GM19351 (cell line): ENCODE measurements around the gene HOPX.
"Not testable (repeated sequence)": the region's sequence is repeated elsewhere in the genome, so short reads cannot be mapped to it uniquely, and the experiment has no call there.

Experiments used
- ATAC-seq: cut with Tn5 transposase; IDR thresholded peaks from one replicate; pipeline ENCODE4 v1.9.1; 2021; ENCODE audit warnings: mild to moderate bottlenecking, moderate library complexity; ENCODE audit not compliant: unreplicated experiment

HOPX gene

DNA sequence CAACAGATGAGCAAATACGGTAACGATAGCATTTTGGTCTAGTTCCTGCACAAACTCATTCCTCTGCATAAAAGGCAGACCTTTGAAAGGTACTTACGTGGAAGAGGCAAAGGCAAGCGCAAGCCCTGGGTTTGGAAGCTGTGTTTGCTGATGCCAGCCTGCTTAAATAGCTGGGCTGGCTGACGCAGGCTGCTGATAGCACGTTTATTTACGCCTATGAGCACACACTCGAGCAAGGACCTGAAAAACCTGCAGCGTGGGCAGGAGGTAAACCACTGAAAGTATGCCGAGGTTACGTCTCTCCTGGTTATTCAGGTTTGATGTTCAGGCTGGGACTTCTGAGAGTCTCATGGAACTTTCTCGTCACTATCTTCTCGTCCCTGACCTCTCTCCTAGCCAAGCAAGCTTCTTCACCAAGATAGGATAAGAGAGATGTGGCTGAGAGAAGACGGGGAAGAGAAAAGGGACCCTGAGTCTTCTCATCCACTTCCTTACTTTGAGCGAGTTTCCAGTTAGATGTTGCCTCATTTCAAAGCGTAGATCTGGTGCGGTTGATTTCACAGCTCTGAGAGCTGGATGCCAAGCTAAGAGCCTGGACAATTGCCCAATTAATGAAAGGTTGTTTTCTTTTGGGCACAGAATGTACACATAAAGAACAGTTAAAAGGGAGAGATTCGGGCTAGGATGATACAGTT is at the start of gene HOPX:
TSS of gene HOPX (minus strand) at position 139 of the 695 bp plus-strand sequence. CDS start 23,480 bp downstream, outside the sequence.
- ATAC-seq, result peak; percentile 94

DNA sequence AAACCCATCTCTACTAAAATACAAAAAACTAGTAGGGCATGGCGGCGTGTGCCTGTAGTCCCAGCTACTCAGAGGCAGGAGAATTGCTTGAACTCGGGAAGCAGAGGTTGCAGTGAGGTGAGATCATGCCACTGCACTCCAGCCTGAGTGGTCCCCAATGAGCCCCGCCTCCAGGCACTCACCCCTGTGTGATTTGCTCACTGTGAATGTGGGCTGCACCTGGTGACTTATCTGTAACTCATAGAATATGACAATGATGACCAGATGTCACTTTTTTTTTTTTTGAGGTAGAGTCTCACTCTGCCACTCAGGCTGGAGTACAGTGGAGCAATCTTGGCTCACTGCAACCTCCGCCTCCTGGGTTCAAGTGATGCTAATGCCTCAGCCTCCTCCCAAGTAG is 49.0 kb upstream of the HOPX start:
- no peak for ATAC-seq

- no peak for ATAC-seq
Measured at GRCh38 chr4:56728512-56728911, 47.4 kb upstream of the HOPX start.

DNA sequence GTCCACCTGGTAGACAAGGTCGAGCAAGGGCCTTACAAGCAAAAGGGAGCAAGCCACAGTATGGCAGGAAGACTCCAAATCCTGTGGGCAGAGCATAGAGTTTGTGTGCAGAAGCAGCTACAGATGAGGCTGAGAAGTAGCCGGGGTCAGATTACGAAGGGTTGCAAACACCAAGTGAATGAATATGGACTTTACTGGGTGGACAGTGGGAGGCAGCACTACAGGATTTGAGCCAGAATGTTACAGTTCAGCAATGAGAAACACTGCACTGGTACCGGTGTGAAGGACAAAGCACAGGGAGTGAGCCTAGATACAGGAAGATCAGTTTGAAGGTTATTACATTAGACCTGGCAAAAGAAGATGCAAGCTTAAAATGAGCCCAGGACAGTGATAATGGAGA is 46.1 kb upstream of the HOPX start:
- no peak for ATAC-seq

GRCh38 chr4:56726593-56726992 is 45.5 kb upstream of the HOPX start:
- not testable (repeated sequence) for ATAC-seq

- ATAC-seq, result peak; percentile 34
Measured at GRCh38 chr4:56723659-56724230, 42.6 kb upstream of the HOPX start.

- peak; percentile 79 for ATAC-seq
Measured at GRCh38 chr4:56723201-56723605, 42.1 kb upstream of the HOPX start.

DNA sequence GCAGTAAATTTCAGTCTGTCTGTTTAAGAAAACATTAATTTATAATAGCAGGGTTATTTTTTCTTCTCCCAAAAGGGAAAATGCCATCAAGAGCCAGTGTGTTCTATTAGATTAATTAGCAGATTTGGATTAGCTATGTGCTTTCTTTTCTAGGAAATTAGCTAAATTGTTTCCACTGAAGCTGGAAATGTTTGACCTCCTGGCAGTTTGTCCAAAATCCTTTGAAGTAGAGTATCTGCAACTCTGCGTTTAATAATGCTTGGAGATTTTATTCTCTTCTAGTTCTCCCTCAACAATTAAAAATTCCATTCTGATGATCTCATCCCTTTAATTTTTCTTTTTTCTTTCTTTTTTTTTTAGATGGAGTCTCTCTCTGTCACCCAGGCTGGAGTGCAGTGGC is 27.1 kb upstream of the HOPX start:
- no peak for ATAC-seq

GRCh38 chr4:56705966-56706365 is 24.9 kb upstream of the HOPX start:
- no peak for ATAC-seq

DNA sequence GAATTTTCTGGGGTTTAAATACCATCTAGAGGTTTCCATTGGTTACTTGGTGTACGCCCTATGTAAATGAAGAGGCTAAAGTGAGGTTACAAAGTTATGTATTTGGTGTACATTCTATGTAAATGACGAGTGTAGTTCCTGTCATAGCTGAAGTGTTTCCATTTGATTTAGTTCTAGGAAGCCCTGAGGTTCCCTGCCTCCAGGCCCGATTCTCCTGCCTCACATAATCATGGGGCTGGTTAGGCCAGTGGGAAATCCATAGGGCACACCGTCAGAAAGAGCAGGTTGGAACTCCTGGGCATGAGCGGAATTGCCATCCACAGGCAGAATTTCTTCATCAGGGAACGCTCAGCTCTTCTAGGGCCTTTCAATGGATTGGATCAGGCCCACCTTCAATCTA is 24.2 kb upstream of the HOPX start:
- no peak for ATAC-seq

- no peak for ATAC-seq
Measured at GRCh38 chr4:56704089-56704871, 23.2 kb upstream of the HOPX start.

- no peak for ATAC-seq
Measured at GRCh38 chr4:56703378-56703777, 22.3 kb upstream of the HOPX start.

GRCh38 chr4:56701644-56702043 is 20.5 kb upstream of the HOPX start:
- ATAC-seq, result no peak

- ATAC-seq, result no peak
Measured at GRCh38 chr4:56701161-56701480, 20.0 kb upstream of the HOPX start.

DNA sequence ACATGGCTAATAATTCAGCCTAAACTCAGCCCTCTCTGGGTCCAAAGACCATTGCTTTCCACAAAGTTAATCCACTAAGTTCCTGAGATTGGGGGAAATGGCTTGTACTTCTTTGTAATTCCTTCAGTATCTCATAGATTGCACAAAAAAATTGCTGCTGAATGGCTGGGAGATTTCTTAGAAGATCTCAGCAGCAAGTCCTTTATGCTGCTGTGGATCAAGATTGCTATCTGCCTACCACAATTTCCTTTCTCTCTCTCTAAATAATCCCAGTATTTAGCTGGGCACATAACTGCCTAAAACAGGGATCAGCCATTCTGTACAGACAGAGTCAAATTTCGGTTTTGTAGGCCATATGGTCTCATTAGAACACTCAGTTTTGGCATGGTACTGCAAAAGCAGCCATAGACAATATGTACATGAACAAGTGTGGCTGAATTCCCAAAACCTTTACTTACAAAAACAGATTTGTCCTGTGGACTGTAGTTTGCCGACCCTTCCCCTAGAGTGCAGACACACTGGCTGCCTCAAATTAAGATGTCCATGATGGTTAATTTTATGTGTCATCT is 18.5 kb upstream of the HOPX start:
- ATAC-seq, result no peak

GRCh38 chr4:56698329-56698728 is 17.2 kb upstream of the HOPX start:
- ATAC-seq, result no peak

GRCh38 chr4:56696056-56696455 is 15.0 kb upstream of the HOPX start:
- no peak for ATAC-seq

- ATAC-seq, result not testable (repeated sequence)
Measured at GRCh38 chr4:56693476-56693875, 12.4 kb upstream of the HOPX start.

DNA sequence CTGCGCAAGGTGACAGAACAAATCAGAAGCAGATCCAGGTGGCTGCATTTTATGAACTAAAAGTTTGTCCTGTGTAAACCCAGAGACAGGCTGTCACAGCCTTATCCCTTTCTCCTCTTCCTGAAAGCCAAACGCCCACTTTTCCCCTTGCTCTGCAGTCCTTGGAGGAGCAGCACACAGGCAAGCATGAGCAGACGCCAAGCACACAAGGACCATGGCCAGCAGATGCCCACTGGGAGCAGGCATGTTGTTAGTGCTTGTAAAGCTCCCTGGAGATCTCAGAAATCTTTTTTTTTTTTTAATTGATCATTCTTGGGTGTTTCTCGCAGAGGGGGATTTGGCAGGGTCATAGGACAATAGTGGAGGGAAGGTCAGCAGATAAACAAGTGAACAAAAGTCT is 11.5 kb upstream of the HOPX start:
- ATAC-seq, result no peak

DNA sequence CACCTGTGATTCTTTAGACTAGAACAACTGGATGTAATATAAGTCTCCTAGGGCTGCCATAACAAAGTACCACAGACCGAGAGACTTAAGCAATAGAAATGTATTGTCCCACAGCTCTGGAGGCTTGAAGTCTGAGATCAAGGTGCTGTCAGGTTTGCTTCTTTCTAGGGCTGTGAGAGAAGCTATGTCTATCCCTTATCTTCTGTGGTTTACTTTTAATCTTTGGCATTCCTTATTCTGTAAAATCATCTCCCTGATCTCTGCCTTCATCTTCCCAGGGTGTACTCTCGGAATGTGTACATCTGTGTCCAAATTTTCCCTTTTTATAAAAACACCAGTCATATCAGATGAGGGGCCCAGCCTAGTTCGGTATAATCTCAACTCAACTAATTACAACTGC is 10.3 kb upstream of the HOPX start:
- ATAC-seq, result no peak

GRCh38 chr4:56690393-56690792 is 9.3 kb upstream of the HOPX start:
- ATAC-seq, result no peak
